GM12878 (cell line): ENCODE data around the gene SAXO1. TPM values are rescaled to one million over a fixed set of nuclear protein-coding genes. Genes with fewer than 3 reads are reported as not detected.

Experiments
- EGR1 ChIP-seq, 2 experiments: IDR thresholded peaks; 1 replicate in 1 of 2; 2 replicates in 1 of 2; pipeline ENCODE4 v1.6.1; 2011 to 2012; ENCODE audit warnings: low read depth in 2 of 2, low read length in 2 of 2, borderline replicate concordance in 1 of 2, mild to moderate bottlenecking in 1 of 2, moderate library complexity in 1 of 2
- EP300 ChIP-seq, 2 experiments: fragments of 150-350 bp in 1 of 2; IDR thresholded peaks; 2 replicates each; pipeline ENCODE4 v1.6.1; 2011 to 2012; ENCODE audit warnings: low read depth in 2 of 2, low read length in 2 of 2, borderline replicate concordance in 1 of 2, improper control_type of control experiment in 1 of 2, inconsistent platforms in 1 of 2; ENCODE audit not compliant: control insufficient read depth in 1 of 2
- GATAD2B ChIP-seq: fragments of 450-650 bp; conservative IDR thresholded peaks from 2 replicates; pipeline ENCODE4 v1.6.1; 2017; ENCODE audit warnings: low read depth, mild to moderate bottlenecking, moderate library complexity
- NR2C2 ChIP-seq: IDR thresholded peaks from 2 replicates; pipeline ENCODE4 v1.6.1; 2011; ENCODE audit warnings: borderline replicate concordance, low read depth; ENCODE audit not compliant: control insufficient read depth, insufficient read length
- PKNOX1 ChIP-seq: fragments of 450-650 bp; IDR thresholded peaks from 2 replicates; pipeline ENCODE4 v1.6.1; 2016; ENCODE audit warnings: mild to moderate bottlenecking
- POLR2AphosphoS5 ChIP-seq: IDR thresholded peaks from 2 replicates; pipeline ENCODE4 v1.6.1; 2011; ENCODE audit warnings: mild to moderate bottlenecking, low read length, inconsistent platforms
- RAD21 ChIP-seq: IDR thresholded peaks from 2 replicates; pipeline ENCODE4 v1.6.1; 2011; ENCODE audit warnings: mild to moderate bottlenecking, low read depth, low read length, moderate library complexity; ENCODE audit not compliant: insufficient read depth
- WRNIP1 ChIP-seq: IDR thresholded peaks from 2 replicates; pipeline ENCODE4 v1.6.1; 2011; ENCODE audit warnings: low read depth, low read length, improper control_type of control experiment, borderline replicate concordance
- ZNF207 ChIP-seq: fragments of 450-650 bp; IDR thresholded peaks from 2 replicates; pipeline ENCODE4 v1.6.1; 2014; ENCODE audit warnings: antibody characterized with exemption, mild to moderate bottlenecking, borderline replicate concordance
- polyA plus RNA-seq, 11 experiments: library from polyadenylated mRNA; depleted of rRNA in 4 of 11; unstranded in 6 of 11; stranded (reverse) in 5 of 11; fragments of >200 nt; fragmentation: Nextera tagmentation in 4 of 11; fragmentation: Illumina TruSeq in 1 of 11; extraction: Ambion mirVana in 4 of 11; extraction: Trizol in 1 of 11; gene quantifications; 1 replicate in 1 of 11; 2 replicates in 10 of 11; pipeline versions ENCODE4 v1.2.1 to v1.2.3, GENCODE V29; 2011 to 2016; ENCODE audit warnings: inconsistent platforms in 2 of 11, missing spikeins in 2 of 11, low read depth in 1 of 11
- total RNA-seq, 4 experiments: library from RNA; depleted of rRNA in 3 of 4; stranded (reverse); fragments of >200 nt in 3 of 4; fragmentation: Illumina TruSeq in 1 of 4; extraction: Trizol in 1 of 4; gene quantifications; 2 replicates each; pipeline versions ENCODE4 v1.2.1 to v1.2.3, GENCODE V29; 2013 to 2021
- TF ChIP-seq, protein P1 (sequence below): IDR thresholded peaks from 2 replicates; pipeline ENCODE4 v1.6.1; 2012; ENCODE audit warnings: improper control_type of control experiment, low read depth, low read length; ENCODE audit not compliant: insufficient replicate concordance
- TF ChIP-seq, protein P2 (sequence below): fragments of 450-650 bp; formaldehyde crosslinking; IDR thresholded peaks from 2 replicates; pipeline ENCODE4 v1.5.0; 2022; ENCODE audit warnings: mild to moderate bottlenecking, missing genetic modification characterization
- TF ChIP-seq, protein P3 (sequence below): IDR thresholded peaks from 2 replicates; pipeline ENCODE4 v1.6.1; 2012; ENCODE audit warnings: low read depth, low read length, improper control_type of control experiment
- TF ChIP-seq, protein P4 (sequence below): IDR thresholded peaks from 2 replicates; pipeline ENCODE4 v1.6.1; 2011; ENCODE audit warnings: borderline replicate concordance, low read depth, mild to moderate bottlenecking, moderate library complexity, low read length; ENCODE audit not compliant: insufficient read depth, poor library complexity, severe bottlenecking

The SAXO1 gene
- total and polyA plus RNA-seq, 10 of the 15 experiments (the other 5 are each of a cell fraction or from before 2014, with no cell fraction given) = under 0.01 to 0.01 TPM; not detected in 8

GRCh38 chr9:19048966-19049916 is 16.2 kb upstream of the SAXO1 start, which contains the start of gene RRAGA (continued):
- TF ChIP-seq, protein P1, sequence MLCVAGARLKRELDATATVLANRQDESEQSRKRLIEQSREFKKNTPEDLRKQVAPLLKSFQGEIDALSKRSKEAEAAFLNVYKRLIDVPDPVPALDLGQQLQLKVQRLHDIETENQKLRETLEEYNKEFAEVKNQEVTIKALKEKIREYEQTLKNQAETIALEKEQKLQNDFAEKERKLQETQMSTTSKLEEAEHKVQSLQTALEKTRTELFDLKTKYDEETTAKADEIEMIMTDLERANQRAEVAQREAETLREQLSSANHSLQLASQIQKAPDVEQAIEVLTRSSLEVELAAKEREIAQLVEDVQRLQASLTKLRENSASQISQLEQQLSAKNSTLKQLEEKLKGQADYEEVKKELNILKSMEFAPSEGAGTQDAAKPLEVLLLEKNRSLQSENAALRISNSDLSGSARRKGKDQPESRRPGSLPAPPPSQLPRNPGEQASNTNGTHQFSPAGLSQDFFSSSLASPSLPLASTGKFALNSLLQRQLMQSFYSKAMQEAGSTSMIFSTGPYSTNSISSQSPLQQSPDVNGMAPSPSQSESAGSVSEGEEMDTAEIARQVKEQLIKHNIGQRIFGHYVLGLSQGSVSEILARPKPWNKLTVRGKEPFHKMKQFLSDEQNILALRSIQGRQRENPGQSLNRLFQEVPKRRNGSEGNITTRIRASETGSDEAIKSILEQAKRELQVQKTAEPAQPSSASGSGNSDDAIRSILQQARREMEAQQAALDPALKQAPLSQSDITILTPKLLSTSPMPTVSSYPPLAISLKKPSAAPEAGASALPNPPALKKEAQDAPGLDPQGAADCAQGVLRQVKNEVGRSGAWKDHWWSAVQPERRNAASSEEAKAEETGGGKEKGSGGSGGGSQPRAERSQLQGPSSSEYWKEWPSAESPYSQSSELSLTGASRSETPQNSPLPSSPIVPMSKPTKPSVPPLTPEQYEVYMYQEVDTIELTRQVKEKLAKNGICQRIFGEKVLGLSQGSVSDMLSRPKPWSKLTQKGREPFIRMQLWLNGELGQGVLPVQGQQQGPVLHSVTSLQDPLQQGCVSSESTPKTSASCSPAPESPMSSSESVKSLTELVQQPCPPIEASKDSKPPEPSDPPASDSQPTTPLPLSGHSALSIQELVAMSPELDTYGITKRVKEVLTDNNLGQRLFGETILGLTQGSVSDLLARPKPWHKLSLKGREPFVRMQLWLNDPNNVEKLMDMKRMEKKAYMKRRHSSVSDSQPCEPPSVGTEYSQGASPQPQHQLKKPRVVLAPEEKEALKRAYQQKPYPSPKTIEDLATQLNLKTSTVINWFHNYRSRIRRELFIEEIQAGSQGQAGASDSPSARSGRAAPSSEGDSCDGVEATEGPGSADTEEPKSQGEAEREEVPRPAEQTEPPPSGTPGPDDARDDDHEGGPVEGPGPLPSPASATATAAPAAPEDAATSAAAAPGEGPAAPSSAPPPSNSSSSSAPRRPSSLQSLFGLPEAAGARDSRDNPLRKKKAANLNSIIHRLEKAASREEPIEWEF = no peak
- TF ChIP-seq ZNF207 (peak; percentile 75; the same call in 1 of the 2 replicates), GATAD2B (no peak; the same call in 1 of the 2 replicates), POLR2AphosphoS5 (peak; percentile 94), RAD21 (peak; percentile 36; the same call in 1 of the 2 replicates), EGR1 (IDR thresholded peaks at IDR 0.05; ENCODE audit: borderline replicate concordance in 1 of 2, low read depth in 2 of 2, low read length in 2 of 2) (0 out of 3 replicates have a peak, but pooled peaks of 1 of the 2 experiments have one; percentile 35), NR2C2 (no peak), PKNOX1 (peak; percentile 64), EP300 (IDR thresholded peaks at IDR 0.05; ENCODE audit: borderline replicate concordance in 1 of 2, control insufficient read depth in 1 of 2, low read depth in 2 of 2, low read length in 2 of 2) (peak; percentile 28 to 54; a peak in 1 of 4 replicates), WRNIP1 (no peak)
- TF ChIP-seq, protein P2, sequence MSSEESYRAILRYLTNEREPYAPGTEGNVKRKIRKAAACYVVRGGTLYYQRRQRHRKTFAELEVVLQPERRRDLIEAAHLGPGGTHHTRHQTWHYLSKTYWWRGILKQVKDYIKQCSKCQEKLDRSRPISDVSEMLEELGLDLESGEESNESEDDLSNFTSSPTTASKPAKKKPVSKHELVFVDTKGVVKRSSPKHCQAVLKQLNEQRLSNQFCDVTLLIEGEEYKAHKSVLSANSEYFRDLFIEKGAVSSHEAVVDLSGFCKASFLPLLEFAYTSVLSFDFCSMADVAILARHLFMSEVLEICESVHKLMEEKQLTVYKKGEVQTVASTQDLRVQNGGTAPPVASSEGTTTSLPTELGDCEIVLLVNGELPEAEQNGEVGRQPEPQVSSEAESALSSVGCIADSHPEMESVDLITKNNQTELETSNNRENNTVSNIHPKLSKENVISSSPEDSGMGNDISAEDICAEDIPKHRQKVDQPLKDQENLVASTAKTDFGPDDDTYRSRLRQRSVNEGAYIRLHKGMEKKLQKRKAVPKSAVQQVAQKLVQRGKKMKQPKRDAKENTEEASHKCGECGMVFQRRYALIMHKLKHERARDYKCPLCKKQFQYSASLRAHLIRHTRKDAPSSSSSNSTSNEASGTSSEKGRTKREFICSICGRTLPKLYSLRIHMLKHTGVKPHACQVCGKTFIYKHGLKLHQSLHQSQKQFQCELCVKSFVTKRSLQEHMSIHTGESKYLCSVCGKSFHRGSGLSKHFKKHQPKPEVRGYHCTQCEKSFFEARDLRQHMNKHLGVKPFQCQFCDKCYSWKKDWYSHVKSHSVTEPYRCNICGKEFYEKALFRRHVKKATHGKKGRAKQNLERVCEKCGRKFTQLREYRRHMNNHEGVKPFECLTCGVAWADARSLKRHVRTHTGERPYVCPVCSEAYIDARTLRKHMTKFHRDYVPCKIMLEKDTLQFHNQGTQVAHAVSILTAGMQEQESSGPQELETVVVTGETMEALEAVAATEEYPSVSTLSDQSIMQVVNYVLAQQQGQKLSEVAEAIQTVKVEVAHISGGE (CRISPR knock-in tag) = no peak
- TF ChIP-seq, protein P3, sequence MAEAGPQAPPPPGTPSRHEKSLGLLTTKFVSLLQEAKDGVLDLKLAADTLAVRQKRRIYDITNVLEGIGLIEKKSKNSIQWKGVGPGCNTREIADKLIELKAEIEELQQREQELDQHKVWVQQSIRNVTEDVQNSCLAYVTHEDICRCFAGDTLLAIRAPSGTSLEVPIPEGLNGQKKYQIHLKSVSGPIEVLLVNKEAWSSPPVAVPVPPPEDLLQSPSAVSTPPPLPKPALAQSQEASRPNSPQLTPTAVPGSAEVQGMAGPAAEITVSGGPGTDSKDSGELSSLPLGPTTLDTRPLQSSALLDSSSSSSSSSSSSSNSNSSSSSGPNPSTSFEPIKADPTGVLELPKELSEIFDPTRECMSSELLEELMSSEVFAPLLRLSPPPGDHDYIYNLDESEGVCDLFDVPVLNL = peak; percentile 36; the same call in 1 of the 2 replicates
- TF ChIP-seq, protein P4, sequence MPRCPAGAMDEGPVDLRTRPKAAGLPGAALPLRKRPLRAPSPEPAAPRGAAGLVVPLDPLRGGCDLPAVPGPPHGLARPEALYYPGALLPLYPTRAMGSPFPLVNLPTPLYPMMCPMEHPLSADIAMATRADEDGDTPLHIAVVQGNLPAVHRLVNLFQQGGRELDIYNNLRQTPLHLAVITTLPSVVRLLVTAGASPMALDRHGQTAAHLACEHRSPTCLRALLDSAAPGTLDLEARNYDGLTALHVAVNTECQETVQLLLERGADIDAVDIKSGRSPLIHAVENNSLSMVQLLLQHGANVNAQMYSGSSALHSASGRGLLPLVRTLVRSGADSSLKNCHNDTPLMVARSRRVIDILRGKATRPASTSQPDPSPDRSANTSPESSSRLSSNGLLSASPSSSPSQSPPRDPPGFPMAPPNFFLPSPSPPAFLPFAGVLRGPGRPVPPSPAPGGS = peak; percentile 21
